ENCODE measurements around the gene CNOT3.

CNOT3 gene

DNA sequence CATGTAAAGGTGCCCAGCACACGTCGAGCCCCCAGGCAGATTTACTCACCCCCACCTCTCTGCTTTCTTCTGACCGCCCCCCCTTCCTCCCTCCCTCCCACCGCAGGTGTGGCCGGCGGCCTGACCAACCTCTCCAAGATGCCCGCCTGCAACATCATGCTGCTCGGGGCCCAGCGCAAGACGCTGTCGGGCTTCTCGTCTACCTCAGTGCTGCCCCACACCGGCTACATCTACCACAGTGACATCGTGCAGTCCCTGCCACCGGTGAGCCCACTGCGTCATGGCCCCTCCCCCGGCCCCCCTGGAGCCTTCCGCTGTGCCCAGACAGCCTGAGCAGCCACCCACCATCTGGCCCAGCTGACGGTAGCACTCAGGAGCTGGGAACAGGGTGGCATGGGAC is 13.2 kb upstream of the CNOT3 start:
- H3K4me3 ChIP-seq (ENCODE audit: low read length): no peak overlapping the region
- TF ChIP-seq CTCF (conservative IDR thresholded peaks at IDR 0.05; ENCODE audit: low read length): no peak
- DNase-seq (ENCODE audit: low read depth): no peak

- DNase-seq (ENCODE audit: low read depth): no peak
- TF ChIP-seq CTCF (conservative IDR thresholded peaks at IDR 0.05; ENCODE audit: low read length): no peak
- no peak overlapping the region for H3K4me3 ChIP-seq (ENCODE audit: low read length)
Observed at GRCh38 chr19:54125713-54126112, 11.8 kb upstream of the CNOT3 start.

DNA sequence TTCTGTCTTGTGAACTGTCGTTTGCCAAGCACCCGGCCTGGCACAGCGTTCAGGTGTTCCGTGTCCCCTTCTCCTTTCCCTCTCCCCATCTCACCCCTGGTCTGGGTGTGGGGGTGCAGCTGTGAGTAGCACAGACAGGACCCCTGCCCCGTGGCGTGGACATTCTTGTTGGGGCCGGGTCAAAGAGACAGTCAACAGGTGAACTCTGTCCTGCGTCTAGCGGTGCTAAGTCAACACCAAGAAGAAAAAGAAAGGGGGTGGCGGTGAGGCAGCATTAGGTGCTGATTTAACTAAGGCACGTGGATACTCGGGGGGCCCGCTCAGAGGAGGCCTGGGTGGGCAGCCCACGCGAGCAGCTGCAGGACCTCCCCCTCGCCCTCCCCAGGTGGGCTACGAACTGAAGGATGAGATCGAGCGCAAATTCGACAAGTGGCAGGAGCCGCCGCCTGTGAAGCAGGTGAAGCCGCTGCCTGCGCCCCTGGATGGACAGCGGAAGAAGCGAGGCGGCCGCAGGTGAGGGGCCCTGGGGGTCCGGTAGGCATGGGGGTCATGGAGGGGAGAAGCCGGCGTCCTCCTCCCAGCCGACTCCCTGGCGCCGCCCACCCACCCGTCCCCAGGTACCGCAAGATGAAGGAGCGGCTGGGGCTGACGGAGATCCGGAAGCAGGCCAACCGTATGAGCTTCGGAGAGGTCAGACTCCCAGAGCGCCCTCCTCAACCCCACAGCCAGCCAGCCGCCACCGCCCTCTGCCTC is 9.7 kb upstream of the CNOT3 start:
- DNase-seq (ENCODE audit: low read depth): no peak
- H3K4me3 ChIP-seq (ENCODE audit: low read length): no peak overlapping the region
- no peak for TF ChIP-seq CTCF (conservative IDR thresholded peaks at IDR 0.05; ENCODE audit: low read length)

DNA sequence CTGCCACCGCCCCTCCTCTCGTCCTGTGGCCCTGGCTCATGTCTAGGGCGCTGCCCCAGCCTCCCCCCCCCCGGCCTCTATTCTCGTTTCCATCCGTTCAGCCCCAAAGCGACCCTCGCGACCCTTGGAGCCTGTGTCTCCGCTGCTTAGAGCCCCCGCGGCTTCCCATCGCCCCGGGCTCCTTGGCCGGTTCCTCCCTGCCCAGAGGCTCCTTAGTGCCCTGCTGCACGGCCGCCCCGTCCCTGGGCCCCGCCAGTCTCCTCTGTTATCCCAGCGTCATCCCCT is 9.2 kb upstream of the CNOT3 start:
- TF ChIP-seq CTCF (conservative IDR thresholded peaks at IDR 0.05; ENCODE audit: low read length): no peak
- DNase-seq (ENCODE audit: low read depth): no peak
- H3K4me3 ChIP-seq (ENCODE audit: low read length): no peak overlapping the region

DNA sequence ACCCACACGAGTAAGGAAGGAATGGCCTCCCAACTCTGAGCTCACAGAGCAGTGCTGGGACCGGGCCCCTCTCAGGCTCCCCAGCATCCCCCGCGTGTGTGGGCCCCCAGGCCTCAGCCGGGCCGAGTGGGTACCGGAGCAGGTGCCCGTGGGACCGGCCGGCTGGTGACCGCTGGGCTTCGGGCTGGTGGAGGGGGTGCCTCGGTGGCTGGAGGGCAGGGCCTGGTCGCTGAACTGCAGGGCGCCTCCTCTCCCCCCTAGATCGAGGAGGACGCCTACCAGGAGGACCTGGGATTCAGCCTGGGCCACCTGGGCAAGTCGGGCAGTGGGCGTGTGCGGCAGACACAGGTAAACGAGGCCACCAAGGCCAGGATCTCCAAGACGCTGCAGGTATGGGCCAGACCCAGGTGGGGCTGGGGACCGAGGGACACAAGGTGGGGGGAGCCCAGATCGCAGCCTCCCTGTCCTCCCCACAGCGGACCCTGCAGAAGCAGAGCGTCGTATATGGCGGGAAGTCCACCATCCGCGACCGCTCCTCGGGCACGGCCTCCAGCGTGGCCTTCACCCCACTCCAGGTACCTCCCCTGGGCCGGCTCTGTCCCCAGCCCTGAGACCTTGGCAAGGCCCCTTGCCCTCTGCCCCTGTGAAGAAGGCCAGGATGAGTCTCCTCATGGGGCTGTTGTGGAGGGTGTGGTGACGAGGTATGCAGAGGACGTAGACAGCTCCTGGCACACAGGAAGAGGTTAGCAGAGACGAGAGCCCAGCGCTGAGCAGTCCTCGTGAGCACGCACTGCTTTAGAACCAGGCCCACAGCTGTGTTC is 8.6 kb upstream of the CNOT3 start:
- DNase-seq (ENCODE audit: low read depth): no peak
- H3K4me3 ChIP-seq (ENCODE audit: low read length): no peak overlapping the region
- no peak for TF ChIP-seq CTCF (conservative IDR thresholded peaks at IDR 0.05; ENCODE audit: low read length)

GRCh38 chr19:54129617-54129996 is 8.0 kb upstream of the CNOT3 start:
- no peak overlapping the region for H3K4me3 ChIP-seq (ENCODE audit: low read length)
- TF ChIP-seq CTCF (conservative IDR thresholded peaks at IDR 0.05; ENCODE audit: low read length): no peak
- DNase-seq (ENCODE audit: low read depth): no peak

Data from AG10803 (cell line).